Activated CD8-positive, alpha-beta memory T cell treated with anti-CD3 and anti-CD28 coated beads, Interleukin-2, amount 50 U/mL, for 24 hours (primary cell): ENCODE results near the gene SWT1.
A peak's percentile ranks its signal among the peaks of the same experiment; 100 is the strongest.

Source experiments
- DNase-seq: peaks from one replicate; pipeline ENCODE4 v3.0.0-alpha.2; 2020; ENCODE audit errors: extremely low read depth

The SWT1 gene

DNA sequence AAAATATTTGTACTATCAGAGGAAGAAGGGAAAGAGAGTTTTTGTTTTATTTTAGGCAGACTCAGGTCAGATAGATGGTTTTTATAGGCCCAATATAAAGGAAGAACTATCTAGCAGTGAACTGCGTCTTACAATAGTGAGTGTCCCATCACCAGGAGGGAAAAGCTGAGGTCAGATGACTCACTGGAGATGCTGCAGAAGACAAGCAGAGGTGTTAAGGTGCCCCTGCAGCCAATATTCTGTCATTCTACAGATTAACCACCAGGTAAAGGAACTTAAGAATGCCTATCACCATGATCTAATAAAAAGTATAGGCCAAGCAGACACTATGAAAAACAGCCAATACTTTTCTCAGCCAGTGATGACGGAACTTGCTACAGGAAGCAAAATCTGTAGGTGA, 130.5 kb downstream of the SWT1 start:
- DNase-seq: no peak

DNA sequence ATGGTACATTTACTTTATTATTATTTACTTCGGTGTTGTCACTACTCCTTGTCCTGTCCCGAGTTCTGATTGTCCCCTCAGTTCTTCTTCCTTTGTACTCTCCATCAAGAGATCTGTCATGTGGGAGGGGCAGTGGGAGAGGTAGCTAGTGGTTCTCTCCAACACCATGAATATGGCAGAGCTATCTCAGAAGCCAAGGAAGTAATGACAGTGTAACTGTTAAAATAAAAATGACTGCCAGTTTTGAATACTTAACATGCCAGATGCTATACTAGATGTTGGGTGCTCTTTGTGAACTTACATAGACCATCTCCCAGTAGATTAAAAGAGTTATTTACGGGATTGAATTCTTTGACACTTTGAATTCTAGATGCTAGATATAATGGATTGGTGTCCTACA, 131.5 kb downstream of the SWT1 start:
- no peak for DNase-seq

DNA sequence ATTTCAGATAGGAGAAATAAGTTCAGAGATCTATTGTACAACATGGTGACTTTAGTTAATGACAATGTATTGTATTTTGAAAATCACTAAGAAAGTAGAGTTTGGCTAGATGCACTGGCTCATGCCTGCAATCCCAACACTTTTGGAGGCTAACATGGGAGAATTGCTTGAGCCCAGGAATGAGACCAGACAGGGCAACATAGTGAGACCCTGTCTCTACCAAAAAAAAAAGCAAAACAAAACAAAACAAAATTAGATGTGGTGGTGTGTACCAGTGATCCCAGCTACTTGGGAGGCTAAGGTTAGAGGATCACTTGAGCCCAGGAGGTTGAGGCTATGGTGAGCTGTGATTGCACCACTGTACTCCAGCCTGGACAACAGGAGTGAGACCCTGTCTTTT, 132.9 kb downstream of the SWT1 start:
- no peak for DNase-seq

DNA sequence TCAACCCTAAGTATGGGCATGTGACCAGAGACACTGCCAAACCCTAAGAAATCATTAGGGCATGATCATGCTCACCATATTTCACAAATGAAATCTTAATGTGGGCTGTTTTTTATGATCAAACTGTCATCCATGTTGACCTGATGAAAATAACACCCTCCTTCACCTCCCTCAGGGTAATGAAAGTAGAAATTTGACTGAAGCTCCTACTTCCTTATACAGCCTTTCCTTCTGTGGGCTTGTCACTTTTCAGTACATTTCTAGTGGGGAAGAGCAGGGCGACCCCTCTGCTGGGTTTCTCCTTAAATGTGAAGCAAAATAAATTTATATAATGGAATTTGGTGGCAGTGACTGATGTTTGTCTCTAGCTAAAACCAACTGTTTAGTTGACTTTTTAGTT, 134.2 kb downstream of the SWT1 start:
- no peak for DNase-seq

DNA sequence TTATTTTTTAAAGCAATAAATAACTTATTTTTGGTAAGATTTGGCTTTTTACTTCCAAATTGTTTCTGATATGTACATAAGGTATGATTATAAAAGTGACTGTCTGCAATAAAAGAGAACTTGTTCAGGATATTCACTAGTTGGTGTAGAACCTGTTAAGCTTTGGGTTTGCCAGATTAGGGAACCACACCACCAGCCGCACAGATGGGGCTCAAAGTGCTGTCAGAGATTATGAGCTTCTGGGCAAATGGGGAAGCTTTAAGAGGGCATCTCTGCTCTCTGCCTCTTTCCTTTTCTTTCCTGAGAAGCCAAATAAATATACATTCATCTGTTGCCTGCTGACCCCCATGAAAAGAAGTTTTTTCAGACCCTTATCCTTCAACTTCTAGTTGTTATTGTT, 134.7 kb downstream of the SWT1 start:
- DNase-seq: no peak

DNA sequence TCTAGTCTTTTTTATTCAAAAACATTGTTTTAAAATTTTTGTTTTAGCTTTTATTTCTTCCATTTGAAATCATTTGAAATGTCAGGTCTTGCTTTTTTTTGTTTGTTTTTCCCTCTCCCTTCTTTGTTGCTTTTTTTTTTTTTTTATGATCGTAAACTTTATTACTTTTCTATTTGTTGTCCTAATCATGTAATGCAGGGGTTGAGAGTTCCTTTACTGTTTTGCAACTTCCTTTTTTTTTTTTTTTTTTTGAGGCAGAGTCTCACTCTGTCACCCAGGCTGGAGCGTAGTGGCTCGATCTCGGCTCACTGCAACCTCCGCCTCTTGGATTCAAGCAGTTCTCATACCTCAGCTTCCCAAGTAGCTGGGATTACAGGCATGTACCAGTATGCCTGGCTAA, 135.3 kb downstream of the SWT1 start:
- no peak for DNase-seq

DNA sequence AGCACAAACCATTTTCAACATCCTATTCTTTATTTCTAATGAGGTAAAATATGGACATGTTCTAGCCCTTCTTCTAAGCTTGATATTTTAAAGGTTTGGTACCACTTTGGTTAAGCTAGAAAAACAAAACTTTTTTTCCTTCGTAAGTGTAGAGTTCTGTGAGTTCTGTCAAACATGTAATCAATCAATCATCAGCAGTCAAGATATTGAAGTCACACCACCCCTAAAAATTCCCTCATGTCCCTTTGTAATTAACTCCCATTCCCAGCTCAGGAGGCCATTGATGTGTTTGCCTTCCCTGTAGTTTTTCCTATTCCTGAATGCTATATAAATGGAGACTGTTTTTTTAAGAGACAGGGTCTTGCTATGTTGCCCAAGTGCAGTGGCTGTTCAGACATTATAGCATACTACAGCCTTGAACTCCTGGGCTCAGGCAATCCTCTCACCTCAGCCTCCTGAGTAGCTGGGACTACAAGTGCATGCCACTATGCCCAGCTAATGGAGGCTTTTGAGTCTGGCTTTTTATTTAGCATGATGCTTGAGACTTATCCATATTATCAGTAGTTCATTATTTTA, 137.1 kb downstream of the SWT1 start:
- DNase-seq: no peak

DNA sequence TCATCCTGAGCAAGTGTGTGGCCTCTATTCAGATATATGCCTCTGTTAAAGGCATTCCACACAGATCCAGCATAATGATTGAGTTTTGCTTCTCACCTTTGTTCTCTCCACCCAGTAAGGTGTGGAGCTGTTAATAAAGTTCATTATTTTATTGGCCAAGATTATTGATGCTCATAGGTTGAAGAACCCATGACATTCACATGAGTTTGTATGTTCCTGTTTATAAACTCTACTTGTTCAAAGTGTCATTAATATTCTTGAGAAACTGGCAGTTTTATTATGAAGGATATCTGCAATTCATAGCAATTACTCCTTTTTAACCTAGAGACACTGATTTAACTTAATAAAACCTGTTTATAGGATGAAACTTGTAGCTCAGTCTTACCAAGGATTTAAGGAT, 138.1 kb downstream of the SWT1 start:
- no peak for DNase-seq

DNA sequence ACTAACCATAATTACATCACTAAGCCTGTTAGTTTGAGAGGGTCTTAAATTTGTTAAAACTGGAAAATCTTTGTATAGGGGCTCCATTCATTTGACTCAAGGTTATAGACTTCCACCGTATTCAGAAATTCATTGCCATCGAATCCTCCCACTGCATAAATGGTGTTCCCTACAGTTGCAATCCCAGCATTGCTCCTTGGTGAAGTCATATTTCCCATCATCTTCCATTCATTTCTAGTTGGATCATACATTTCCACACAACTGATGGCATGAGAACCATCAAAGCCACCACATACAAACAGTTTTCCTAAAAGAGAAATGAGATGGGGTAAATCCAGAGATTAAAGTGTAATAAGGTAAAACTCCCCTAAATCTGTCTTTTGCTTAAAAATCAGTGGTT, 141.0 kb downstream of the SWT1 start:
- DNase-seq: no peak

DNA sequence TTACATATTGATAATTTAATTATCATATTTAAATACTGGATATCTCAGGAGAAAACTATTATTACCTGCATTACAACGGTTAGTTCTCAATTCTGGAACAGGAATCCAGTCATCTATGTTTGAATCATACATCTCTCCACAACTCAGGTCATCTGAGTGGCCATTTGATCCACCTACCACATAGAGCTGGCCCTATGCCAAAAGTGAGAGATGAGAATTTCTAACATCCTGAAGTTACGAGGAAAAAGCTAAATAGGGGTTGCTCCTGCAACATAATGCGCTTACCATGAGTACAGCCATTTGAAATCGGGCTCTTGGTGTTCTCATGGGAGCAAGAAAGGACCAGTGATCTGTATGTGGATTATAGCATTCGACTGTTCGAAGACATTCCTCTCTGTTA, 143.2 kb downstream of the SWT1 start:
- no peak for DNase-seq

DNA sequence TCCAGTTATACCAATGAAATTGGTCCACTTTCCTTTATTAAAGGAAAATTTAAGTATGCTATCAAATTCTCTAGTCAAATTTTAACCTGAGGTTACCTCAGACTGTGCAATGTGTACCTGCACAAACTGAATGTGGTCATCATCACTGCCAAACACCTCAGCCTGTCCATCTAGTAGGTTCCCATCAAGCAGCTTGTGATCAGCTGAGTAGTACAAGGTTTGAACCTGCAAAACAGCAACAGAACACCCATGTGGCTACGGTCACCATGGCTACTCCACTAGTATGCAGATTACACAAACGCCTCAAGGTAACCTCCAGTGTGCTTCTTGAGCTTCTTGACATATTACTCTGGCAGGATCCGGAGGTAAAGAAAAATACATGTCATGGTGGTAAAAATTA, 148.5 kb downstream of the SWT1 start:
- DNase-seq: no peak

DNA sequence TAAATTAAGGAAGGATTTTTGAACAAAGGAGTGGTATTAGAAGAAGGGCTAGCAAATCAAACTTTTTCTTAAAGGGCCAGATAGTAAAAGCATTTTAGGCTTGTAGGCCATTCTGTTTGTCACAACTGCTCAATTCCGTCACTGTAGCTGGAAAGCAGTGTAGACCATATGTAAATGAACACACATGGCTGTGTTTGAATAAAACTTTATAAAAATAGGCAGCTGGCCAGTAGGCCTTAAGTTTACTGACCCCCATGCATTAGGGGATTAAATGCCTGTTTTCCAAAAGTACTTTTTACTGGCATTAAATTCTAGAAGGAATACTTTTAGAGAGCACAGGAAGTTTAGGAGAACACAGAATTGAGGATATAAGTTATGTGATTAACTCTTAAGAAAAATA, 151.2 kb downstream of the SWT1 start:
- DNase-seq: no peak

DNA sequence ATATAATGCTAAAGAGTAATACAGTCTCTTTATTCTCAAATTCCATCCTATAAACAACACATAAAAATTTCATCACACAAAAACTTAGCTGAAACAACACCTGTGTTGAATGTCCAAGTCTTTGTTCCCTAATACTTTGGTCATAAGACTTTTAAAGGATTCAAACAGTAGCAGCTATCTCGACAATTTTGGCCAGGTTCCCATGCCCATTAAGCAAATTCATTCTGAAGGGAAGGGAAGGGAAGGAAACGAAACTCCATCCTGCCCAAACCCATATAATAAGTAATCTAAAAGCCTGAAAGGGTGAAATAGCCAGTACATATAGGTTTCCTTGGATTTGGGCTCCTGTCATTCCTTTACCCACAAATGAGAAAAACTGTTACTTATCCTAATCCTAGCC, 152.6 kb downstream of the SWT1 start:
- no peak for DNase-seq

DNA sequence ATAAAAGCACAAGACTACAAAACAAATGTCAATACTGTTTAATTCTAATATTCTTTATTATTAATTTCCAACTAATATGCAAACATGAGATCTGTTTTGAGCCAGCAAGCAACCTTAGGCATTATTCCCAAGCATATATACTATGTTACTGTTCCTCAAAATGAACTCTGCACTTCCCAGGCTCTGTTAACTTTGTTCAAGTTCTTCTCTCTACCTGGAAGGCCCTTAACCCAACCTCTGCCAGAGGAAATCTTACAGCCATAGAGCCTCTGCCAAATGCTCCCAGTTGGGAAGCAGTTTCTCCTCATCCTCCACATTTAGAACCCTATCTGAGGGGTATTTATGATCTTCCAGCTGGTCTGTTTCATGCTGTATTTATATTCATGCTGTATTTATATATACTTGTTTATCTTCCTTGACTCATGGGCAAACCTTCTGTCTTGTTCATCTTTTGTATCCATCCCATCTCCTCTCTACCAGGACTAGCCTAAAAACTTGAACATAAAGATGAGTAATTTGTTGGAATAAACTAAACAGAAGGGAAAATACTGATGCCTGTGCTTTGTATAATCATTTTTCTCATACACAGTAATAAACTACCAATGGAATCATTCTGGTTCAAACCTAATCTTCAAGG, 154.7 kb downstream of the SWT1 start:
- no peak for DNase-seq

DNA sequence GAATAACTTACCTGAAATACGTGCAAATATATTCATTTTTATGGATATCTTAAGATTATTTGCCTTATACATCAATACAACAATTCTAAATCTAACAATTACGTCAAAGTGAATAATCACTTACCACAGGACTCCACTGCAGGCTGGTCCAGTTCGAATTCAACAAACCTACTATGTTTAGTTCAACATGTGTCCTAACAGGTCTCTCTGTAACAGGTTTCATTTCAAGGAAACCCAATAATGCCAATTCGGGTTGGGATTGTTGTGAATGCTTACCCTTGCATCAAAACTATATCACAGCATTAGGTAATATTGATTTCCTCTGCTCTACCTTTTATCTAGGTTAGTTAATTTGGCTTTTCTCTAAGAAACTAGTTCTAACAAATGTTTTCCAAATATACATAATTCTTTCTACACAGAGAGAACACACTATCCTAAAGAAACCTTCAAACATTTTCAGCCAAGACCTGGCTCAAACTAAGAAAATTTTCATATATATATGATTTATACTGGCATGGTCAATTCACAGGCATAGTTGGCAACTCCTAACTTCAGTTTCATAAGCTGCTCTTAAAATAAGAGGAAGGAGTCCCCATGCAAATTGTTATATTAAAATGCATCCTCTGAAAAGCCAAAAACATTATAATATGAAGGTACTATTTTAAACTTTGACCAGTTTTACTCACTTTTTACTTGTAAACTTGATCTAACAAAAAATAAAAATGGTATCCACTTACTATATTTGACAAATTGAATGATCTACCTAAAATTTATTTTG, 155.6 kb downstream of the SWT1 start:
- no peak for DNase-seq

DNA sequence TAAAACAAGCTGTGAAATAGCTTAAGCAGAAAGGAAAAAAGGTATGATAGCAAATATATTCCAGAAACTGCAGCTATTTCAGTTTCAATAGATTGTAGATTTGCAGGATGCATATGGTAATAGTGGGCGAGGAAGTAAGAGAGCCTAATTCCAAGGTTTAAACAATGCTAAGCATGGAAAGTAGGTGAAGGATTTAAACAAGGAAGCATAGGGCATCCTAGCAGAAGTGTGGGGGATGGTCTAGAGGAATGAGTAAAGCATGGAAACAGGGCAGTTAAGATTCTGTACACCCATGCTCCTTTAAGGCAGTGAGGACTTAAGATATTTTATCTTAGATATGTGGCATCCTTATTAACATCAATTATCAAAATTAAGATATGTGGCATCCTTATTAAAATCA, 157.4 kb downstream of the SWT1 start:
- no peak for DNase-seq

DNA sequence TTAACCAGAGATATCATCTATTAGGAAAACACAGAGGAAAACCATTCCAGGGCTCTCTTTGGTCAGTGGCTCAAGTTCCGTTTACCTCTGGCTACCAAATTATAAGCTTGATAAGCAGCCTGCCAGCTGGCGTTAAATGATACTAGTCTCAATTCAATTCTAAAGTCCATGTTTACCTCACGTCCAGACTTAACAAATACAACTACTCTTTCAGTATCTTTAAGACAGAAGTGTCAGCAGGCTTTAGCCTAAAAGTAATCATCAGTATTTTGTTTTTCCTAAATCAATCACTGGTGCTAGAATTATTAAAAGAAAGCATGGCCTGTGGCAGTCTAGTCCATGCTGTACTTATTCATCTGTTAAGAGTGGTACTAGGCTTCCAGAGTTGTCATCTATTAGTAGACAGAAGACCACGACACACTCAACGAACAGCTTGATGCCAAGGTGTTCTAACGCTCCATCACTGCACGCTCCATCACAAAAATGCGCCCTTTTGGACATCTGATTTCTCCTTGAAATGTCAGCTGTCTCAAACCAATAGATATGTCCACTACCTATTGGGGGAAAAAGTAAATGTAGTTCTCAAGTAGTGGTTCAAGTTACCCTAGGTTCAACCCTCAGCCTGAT, 158.6 kb downstream of the SWT1 start:
- DNase-seq: no peak

DNA sequence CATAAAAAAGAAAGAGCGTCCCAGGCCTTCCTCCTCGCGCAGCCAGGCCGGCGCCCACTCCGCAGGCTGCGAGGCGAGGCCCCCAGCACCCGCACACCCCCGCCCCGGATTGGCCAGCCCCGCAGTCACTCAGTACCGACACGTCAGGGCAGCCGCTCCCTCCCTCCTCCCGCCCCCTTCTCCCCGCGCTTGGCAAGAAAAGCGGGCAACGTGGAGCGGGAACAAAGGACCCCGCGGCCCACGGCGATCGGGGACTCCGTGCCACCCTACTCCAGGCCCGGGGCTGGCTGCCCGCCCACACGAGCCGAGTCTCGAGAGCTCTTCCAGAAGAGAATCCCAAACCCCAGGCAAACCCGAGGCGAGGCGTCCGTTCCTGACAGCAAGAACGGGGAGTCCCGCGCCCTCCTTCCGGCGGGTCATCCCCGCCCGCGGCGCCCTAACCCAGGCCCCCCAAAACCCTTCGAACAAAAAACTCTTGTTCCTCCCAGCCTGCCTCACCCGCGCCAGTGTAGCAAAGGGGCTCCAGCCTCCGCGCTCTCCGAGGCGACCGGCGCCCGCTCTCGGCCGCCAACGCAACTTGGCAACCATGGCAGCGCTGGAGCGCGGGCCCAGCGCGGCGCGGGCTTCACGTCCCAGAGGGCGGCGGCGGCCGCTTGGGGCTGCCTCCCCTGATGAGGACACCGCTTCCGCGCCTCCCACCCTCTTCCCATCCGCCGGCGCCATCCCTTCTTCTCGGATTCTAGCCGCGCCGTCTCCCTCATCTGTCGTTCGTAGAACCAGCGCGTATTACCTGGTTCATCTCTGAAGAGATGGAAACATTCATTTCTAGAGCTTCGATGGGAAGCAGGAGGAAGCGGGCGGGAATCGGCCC, 159.4 kb downstream of the SWT1 start:
- DNase-seq: peak; percentile 83

DNA sequence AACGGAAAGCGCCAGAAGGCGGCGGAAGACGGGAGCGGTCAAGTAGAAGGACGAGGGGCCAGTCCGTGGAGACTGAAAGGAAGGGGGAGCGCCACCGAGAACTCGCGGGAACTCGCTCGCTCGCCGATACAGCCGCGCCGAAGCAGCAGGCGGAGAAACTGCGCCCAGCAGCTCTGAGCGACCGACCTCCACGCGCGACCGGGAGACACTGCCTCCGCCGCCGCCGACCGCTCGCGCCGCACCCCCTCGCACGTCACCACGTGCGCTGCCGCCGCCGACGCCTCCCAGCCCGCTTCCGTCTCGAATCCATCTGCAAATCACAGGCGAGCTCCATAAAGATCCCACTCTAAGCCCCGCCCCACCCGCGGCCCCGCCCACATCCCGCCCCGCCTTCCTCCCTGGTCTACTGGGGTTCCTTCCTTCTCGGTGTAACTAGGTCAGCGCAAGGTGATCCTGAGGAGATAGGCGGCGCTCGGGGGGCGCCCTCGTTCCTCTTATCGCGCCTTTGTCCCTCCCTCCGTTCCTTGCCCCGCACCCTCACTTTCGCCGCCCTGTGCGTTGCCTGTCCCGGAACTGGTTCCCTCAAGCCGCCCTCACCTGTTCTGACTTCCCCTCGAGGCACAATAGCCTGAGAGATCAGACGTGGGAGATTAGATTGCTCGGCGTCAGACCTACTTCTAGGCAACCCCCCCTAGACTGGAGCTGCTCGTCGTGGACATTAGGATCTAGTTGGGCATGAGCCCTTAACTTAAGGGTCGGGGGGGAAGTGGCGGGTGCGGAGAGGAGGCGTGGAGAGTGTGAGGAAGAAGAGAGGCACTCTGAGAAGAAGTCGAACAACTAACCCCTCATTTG, 160.3 kb downstream of the SWT1 start, which contains the start of gene IVNS1ABP:
Gene IVNS1ABP (minus strand): TSS at position 210 of the 852 bp plus-strand sequence. CDS start 7,750 bp downstream, outside the sequence.
- peak; percentile 82 for DNase-seq

DNA sequence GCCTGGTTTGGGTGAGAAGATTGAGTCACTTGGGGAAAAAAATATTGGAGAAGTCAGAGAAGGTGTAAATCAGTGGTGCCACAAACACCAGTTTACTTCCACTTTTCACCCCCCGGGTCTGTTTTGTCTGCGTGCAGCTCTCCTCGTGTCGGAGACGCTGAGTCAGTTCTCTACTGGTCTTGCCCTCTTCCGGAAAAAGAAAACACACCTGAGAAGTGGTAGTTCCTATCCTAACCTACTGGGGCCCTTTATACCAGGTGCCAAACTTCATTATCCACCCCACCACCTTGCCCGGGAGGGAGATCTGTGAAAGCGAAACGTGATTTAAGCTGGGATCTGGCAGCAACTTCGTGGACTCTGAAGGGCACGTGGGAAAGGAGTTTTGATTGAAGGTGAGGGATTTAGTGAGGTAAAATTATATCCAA, 160.9 kb downstream of the SWT1 start:
- DNase-seq: peak; percentile 18
